Stimulated activated CD8-positive, alpha-beta memory T cell treated with anti-CD3 and anti-CD28 coated beads, Interleukin-15, amount 100 ng/mL, for 4 hours (primary cell): ENCODE measurements around the gene TOP3A.
A peak's percentile ranks its signal among the peaks of the same experiment; 100 is the strongest.
"Not testable (repeated sequence)": the region's sequence is repeated elsewhere in the genome, so short reads cannot be mapped to it uniquely, and the experiment has no call there.

ENCODE experiments used
- DNase-seq, 2 donors: peaks; one replicate each; pipeline ENCODE4 v3.0.0-alpha.2; 2020; ENCODE audit warnings: low read depth in 2 of 2

The TOP3A gene

GRCh38 chr17:18324140-18325050, 9.6 kb upstream of the TOP3A start:
- DNase-seq, result no peak

GRCh38 chr17:18323507-18324139, 8.8 kb upstream of the TOP3A start:
- DNase-seq, result no peak

GRCh38 chr17:18323007-18323406, 8.2 kb upstream of the TOP3A start:
- no peak for DNase-seq

GRCh38 chr17:18322522-18322921, 7.7 kb upstream of the TOP3A start:
- no peak for DNase-seq

- DNase-seq, result no peak
Observed at GRCh38 chr17:18321309-18321708, 6.5 kb upstream of the TOP3A start.

- DNase-seq, result no peak
Observed at GRCh38 chr17:18320301-18320700, 5.5 kb upstream of the TOP3A start.

- DNase-seq, result no peak
Observed at GRCh38 chr17:18319604-18320256, 4.9 kb upstream of the TOP3A start.

GRCh38 chr17:18318771-18319450, 4.1 kb upstream of the TOP3A start:
- no peak for DNase-seq

GRCh38 chr17:18318117-18318516, 3.3 kb upstream of the TOP3A start:
- DNase-seq, result no peak

GRCh38 chr17:18315961-18316360, 1.2 kb upstream of the TOP3A start:
- no peak for DNase-seq

- DNase-seq, result peak in 1 of 2 donors; percentile 13
Observed at GRCh38 chr17:18315562-18315922, 748 bp upstream of the TOP3A start.

- DNase-seq, result peak in 1 of 2 donors; percentile 2
Observed at GRCh38 chr17:18314059-18314730, 599 bp downstream of the TOP3A start.

- no peak for DNase-seq
Observed at GRCh38 chr17:18309202-18309601, 5.6 kb downstream of the TOP3A start.

GRCh38 chr17:18303206-18303605, 11.6 kb downstream of the TOP3A start:
- not testable (repeated sequence) for DNase-seq

- no peak for DNase-seq
Observed at GRCh38 chr17:18300725-18301480, 13.9 kb downstream of the TOP3A start.

GRCh38 chr17:18298061-18298460, 16.7 kb downstream of the TOP3A start:
- DNase-seq, result not testable (repeated sequence)

GRCh38 chr17:18291718-18292540, 22.9 kb downstream of the TOP3A start:
- no peak for DNase-seq

- DNase-seq, result no peak
Observed at GRCh38 chr17:18285296-18285695, 29.5 kb downstream of the TOP3A start.

GRCh38 chr17:18281788-18282187, 33.0 kb downstream of the TOP3A start:
- DNase-seq, result no peak
